Esophagus squamous epithelium (tissue), 4 donors: ENCODE results near the gene CSMD2.

Experiments
- POLR2A ChIP-seq, 4 donors: fragments of 450-650 bp; IDR thresholded peaks; one replicate each; pipeline ENCODE4 v1.6.1; 2017; ENCODE audit warnings: antibody characterized with exemption in 4 of 4, mild to moderate bottlenecking in 4 of 4, moderate library complexity in 3 of 4
- TF ChIP-seq, protein P1 (sequence below), 6 experiments: fragments of 450-650 bp in 4 of 6; fragments of 200-600 bp in 2 of 6; sonication (generic) in 2 of 6; IDR thresholded peaks; one replicate each; pipeline ENCODE4 v1.5.1; 2016 to 2019; ENCODE audit warnings: antibody characterized with exemption in 6 of 6, mild to moderate bottlenecking in 4 of 6, moderate library complexity in 4 of 6

DNA sequence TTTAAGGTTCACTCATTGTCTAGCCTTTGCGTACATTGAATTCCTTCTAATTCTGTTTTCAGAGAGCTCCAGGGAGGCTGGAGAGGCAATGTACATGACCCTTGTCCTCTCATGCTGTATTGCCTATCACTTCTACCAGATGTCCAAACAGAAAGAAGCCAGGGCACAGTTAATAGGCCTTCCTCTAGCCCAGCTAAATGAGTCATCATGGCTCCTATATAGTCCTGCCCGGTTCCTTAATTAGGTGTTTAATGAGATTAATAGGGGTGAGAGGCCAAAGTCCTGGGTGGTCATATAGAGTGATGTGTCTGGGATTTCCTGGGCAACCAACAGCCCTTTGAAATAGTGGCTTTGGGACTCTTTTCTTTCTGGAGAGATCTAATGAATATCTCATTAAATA, 616.3 kb downstream of the CSMD2 start:
- TF ChIP-seq, protein P1, sequence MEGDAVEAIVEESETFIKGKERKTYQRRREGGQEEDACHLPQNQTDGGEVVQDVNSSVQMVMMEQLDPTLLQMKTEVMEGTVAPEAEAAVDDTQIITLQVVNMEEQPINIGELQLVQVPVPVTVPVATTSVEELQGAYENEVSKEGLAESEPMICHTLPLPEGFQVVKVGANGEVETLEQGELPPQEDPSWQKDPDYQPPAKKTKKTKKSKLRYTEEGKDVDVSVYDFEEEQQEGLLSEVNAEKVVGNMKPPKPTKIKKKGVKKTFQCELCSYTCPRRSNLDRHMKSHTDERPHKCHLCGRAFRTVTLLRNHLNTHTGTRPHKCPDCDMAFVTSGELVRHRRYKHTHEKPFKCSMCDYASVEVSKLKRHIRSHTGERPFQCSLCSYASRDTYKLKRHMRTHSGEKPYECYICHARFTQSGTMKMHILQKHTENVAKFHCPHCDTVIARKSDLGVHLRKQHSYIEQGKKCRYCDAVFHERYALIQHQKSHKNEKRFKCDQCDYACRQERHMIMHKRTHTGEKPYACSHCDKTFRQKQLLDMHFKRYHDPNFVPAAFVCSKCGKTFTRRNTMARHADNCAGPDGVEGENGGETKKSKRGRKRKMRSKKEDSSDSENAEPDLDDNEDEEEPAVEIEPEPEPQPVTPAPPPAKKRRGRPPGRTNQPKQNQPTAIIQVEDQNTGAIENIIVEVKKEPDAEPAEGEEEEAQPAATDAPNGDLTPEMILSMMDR (IDR thresholded peaks at IDR 0.05), result no peak
- TF ChIP-seq POLR2A (IDR thresholded peaks at IDR 0.05), result no peak
